ENCODE measurements around the gene KRT34. TPM values are rescaled to one million over a fixed set of nuclear protein-coding genes. Genes with fewer than 3 reads are reported as not detected.
"Not testable (repeated sequence)": the region's sequence is repeated elsewhere in the genome, so short reads cannot be mapped to it uniquely, and the experiment has no call there.

The KRT34 gene
- total RNA-seq, 1 experiment from 2014 or later = 0.10 TPM

DNA sequence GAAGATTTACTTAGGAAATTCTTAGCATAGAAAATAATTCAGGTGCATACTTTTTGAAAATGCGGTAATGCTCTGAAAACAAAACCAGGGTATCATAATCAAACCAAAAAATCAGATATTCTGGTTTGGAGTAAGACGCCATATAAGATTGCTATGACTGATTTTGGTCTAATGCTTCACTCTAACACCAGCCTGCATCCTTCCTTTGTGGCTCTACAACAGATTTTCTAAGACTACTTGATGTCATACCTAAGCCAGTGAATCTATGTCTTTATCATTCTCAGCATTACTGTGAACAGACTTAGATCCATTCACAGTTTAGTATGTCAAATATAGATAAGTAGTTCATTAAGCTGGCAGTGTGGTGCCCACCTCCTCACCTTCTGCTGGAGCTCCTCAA, 13.1 kb downstream of the KRT34 start:
- no peak for DNase-seq (ENCODE audit: extremely low read depth, low read depth)

DNA sequence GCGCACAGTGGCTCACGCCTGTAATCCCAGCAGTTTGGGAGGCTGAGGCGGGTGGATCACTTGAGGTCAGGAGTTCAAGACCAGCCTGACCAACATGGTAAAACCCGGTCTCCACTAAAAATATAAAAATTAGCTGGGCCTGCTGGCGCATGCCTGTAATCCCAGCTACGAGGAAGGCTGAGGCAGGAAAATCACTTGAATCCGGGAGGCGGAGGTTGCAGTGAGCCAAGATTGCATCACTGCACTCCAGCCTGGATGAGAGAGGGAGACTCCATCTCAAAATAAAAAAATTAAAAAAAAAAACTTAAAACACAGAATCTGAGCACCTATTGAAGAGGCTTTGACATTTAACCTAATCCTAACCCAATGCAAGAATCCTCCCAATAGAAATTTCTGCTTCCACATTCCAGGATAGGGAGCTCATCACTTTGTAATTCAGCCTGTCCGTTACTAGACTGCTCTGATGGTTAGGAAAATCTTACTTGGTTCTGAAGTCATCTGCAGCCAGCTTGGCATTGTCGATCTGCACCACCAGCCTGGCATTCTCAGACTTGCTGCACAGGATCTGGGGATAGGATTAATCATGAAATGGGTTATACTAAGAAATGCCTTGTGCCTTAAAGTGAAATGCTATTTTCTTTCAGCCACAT, 14.6 kb downstream of the KRT34 start:
- DNase-seq (ENCODE audit: extremely low read depth, low read depth) = no peak

DNA sequence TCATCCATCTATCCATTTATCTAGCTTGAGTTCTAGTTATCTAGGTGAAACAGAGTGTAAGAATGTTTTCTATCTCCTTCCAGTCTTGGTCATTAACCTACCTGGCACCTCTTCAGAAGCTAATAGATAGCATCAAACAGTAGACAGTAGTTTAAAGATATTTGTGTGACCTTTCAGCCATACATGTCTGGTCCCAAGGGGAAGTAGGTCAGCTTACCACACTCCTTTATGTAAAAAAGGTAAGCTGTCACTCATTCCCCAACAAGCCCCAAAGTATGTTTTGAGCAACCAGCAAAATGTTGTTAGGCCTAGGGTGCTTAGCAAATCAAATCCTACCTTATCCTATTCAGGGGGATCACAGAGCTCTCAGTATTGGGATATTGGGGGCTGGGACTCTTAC, 16.0 kb downstream of the KRT34 start:
- no peak for DNase-seq (ENCODE audit: extremely low read depth, low read depth)

DNA sequence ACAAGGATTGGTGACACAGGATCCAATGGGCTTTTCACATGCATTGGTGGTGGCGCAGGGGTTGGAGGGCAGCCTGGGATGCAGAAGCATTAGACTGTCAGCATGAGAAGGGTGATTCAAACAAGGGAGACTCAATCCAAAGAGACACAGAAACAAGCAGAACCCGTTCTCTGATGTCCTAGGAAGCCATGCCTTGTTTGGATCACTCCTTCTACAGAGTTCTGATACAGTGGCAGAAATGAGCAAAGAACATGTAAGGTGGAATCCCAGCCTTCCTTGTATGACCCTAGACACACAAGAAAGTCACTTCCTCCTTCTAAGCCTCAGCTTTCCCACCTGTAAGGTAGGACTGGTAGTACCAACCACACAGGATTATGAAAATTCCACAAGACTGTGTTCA, 18.2 kb downstream of the KRT34 start:
- no peak for DNase-seq (ENCODE audit: extremely low read depth, low read depth)

DNA sequence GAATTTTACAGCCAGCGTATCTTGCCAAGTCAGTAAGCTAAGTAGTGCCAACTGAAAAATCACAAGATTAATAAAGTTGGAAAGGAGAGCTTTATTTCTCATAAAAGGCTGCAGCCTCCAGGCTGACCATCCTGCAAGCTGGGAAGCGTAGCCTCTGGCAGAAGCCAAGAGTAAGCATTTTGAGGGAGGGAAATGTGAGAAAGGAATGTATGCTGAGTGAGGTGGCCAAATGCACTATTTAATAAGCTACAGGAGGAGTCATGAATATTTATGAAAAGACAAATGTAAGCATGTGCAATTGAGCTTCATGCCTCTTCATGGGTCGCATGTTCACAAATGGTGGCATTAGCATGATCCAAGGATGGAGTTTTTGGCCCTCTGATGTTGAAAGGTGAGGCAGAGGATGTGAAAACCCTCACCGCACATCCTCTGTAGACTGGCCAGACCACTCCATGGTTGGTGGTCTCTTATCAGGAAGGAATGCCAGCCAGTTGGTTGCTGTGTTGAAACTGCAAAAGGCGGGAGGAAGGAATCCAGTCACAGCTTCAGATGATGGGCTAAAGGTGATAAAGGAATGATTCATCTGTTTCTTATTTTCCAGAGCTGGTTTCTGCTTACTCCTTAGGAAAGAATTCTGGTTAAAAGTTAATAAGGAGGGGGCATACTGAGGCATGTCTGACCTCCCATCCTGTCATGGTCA, 21.7 kb downstream of the KRT34 start:
- DNase-seq (ENCODE audit: extremely low read depth, low read depth) = no peak

DNA sequence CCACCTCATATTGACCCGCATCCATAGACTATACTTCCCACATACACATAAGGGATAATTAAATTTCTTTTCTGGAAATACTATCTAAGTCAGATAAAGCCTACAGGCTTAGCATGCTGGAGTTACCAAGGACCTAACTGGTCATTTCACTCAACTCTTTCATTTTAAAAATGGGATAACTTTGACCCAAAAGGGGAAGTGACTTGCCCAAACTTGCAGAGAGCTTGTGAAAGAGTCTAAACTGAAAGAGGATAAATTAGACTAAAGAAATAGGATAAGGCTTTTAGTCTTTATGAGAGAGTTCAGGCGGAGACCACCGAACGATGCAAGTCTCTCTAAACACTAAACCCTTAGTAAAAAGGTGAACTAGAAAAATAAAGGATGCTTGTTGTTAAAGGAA, 27.6 kb downstream of the KRT34 start:
- DNase-seq (ENCODE audit: extremely low read depth, low read depth) = no peak

DNA sequence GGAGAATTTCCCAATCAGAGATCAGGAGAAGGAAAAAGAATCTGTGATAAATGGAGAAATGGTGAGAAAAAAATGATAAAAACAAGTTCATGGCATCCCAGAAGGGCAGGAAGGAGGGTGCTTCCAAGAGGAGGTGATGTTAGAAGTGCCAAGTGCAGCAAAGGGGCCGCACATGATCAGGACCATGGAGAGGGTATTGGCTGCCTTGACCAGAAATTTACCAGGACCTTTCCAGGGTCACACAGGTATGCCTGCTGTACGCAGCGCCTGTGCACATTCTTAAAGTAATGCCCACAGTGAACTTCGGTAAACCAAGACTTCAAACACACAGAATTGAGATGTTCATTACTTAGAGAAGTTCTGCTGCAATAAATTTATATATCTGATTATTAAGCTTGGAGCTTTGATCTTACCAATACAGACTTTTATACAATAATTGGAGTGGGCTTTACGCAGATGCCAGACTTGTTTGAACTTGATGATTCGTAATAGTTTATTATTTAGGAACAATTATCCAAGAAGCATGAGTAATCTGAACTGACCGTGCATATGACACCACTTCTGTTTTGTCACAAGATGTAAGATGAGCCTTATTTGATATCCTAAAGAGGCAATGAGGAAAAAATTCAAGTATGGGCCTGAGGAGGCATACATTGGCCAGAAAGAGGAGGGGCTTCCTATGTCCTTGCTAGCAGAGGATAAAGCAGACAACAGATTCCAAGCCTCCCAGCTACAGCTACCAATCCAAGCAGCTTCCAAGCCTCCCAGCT, 29.3 kb downstream of the KRT34 start:
- no peak for DNase-seq (ENCODE audit: extremely low read depth, low read depth)

DNA sequence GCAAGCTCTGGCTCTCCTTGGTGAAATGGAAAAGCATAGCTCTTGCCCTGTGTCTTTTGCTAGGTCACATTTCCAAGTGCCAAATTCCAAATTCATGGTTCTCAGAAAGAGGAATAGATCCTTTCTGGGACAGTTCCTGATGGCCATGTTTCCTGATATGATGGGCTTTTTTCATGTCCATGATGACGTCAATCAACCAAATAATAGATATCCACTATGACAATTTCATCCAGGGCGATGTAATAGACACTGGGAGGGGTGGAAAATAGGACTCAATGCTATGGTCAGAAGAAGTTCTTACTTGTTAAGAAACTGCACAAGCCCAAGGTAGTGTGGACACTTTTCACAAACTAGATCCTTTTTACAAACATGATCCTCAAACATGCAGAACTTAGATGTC, 30.9 kb downstream of the KRT34 start:
- no peak for DNase-seq (ENCODE audit: extremely low read depth, low read depth)

DNA sequence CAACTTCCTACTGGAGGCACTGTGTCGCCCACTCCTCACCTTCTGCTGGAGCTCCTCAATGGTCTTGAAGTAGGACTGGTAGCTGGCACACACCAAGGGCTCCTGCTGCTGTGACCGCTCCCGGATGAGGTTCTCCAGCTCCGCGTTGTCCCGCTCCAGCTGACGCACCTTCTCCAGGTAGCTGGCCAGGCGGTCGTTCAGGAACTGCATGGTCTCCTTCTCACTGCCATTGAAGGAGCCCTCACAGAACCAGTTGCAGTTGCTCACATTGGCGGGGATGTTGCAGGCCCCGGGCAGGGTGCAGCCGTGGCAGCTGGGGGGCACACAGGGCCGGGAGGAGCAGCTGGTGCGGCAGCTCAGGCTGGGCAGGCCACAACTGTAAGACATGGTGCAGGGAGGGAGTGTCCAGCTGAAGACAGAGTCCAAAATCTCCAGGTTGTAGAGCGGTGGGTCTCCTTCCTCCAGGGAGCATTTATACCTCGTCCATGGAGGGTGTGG, 31.7 kb downstream of the KRT34 start, which contains the start of gene KRT33A:
KRT33A (minus strand) TSS at position 448 of the 498 bp plus-strand sequence; CDS start at position 387, 61 bp downstream.
- not testable (repeated sequence) for DNase-seq (ENCODE audit: extremely low read depth, low read depth)

DNA sequence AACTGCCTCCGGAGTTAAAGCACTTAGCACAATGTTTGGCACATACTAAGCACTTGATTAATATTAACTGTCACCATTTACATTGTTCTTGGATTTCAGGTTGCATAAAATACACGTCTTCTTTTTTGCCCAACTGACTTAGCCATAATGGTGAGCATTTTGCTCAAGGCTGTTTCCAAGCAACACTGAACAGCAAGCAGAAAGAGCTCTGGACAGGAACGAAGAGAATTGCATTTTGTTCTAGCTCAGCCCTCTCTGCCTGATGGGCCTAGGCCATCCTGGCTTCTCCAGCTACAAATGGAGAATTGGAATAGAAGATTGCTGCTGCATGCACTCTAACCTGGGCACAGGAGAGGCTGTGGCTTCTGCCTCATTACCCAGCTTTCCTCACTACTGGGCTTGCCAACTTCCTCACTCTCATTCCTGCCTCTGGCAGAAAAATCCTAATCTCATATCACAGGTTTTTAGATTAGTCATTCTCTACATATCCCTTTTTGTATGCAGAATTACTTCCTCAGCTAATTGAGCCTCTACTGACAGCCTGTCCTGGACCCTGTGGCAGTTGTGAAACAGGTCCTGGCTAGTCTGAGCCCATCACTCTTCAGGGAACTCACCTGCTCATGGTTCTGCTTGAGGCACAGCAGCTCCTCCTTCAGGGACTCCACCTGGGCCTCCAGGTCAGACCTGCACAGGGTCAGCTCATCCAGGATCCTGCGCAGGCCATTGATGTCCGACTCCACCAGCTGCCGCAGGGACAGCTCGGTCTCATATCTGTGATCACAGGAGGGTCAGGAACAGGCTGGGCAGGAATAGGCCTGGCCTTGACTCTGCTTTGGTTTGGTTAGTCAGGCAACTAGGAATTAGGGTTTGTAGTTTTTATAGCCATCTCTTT, 34.0 kb downstream of the KRT34 start:
- DNase-seq (ENCODE audit: extremely low read depth, low read depth) = no peak

DNA sequence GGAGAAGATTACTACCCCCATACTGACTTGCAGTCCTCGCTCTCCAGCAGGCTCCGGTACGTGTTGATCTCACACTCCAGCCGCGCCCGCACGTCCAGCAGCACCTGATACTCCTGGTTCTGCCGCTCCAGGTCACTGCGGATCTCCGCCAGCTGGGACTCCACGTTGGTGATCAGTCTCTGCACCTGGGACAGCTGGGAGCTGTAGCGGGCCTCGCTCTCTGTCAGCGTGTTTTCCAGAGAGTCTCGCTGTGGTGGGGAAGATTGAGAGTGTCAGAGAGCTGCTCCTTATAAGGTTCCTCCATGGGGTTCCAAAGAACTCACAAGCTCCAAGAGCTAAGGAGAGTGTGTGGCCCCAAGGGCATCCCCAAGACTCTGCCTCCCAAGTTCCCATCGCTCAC, 35.7 kb downstream of the KRT34 start:
- not testable (repeated sequence) for DNase-seq (ENCODE audit: extremely low read depth, low read depth)

DNA sequence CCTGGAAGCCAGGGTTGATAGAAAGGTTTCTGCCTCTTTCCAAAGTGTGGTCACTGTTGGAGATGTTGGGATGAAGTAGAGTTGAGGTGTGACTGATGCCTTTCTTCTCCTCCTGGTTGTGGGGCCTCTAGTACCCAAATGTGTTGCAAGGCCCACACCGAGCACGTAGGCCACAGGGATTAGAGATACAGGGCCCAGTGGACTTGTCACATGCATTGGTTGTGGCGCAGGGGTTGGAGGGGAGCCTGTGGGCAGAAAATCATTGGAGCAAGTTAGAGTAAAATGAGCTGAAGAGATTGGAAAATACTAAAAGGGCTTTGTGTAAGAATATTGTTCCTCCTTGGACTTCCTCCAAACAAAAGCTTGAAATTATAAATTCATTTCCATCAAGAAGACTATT, 36.1 kb downstream of the KRT34 start:
- no peak for DNase-seq (ENCODE audit: extremely low read depth, low read depth)

DNA sequence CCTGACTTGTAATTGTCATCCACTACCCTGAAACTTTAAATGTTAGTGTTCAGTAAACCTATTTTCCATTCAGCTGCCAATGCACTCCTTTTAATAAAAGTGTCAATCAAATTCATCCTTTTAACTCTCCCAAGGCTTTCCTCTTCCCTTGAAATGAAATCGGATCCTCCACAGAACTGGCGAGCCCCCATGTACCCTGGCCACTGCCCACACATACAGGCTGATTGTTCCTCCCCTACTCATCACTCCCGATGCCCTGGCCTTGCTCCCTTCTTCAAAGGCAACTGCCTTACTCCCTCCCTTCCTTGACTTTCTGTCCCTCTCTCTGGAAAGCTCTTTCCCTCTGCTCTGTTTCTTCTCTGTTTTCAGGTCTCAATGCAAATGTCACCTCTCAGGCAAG, 39.1 kb downstream of the KRT34 start:
- DNase-seq (ENCODE audit: extremely low read depth, low read depth) = no peak

DNA sequence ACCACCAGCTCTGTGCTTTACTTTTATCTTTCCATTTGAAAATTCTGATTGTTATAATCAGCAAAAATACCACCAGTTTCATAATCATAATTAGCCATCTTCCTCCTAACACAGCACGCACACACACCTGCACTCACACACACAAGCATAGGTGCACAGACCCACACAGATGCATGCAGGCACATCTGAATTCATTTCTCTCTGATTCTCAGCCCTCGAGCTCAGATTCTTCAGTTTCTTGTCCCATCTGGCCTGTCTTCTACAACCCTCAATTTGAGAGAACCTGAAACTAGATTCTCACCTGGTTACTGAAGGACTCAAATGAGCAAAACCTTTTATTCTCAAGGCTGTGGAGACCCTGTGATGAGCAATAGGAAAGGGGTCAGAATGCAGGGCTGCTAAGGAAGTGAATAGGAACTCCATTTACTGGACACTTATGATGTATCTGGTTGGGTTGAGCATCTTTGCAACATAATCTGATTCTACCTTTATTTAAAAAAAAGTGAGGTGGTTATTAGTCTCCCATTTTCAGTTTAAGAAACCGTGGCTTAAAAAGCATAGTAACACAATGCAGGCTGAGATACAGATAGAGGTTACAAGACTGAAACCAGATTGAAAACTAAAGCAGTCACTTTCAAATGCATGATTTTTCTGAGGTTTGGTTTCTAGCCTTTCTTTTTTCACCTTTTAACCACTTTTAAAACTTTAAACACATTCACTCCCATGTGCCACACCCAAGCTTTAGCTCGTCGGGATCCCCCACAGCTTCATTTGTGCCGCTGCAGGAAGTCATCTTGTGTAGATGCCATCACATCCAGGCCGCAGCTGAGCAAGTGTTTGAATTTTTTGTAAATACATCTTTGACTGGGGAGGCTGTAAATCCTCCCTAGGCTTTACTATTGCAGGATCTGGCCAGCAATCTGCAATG, 40.9 kb downstream of the KRT34 start:
- DNase-seq (ENCODE audit: extremely low read depth, low read depth) = no peak

DNA sequence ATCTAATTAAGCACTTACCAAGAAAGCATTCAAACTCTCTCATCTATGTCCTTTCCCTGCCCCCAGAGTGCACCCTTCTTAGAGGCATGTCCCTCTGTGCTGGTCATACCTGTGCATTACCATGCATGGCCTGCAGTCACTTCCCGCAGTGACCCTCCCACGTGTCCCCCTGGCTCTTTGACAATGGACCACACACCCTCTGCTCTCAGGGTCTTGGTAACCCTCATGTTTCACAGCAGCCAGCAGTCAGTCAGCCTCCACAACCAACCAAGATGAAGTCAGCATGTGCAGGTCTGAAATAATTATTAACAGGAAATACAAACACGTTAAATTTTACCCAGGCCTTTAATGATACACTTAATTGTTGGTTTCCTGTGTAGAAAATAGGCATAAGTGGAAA, 41.6 kb downstream of the KRT34 start:
- no peak for DNase-seq (ENCODE audit: extremely low read depth, low read depth)

DNA sequence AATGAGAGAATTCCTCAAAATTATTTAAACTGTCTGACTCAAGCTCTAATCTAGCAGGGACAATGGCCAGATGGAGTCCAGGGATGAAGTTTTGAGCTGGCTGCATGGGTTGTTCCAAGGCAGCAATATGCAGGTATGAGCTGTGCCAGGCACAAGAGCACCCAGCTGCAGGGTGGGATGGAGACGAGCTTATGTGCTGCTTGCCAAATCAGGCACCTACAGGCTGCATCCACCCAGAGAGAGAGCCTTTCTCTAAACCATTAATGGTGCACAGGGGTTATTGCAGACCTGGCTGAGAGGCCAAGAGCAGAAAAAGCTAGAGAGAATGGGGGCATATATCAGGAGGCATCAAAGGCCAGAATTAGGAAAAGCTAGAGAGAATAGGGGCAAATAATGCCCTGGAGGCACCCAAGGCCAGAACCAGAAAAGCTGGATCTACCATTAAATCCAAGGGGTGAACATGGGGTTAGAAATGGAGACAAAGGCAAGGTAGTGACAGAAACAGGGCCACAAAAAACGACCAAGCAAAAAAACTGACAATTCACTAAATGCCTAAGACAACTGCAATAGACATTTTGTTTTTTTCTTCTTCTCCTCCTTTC, 42.4 kb downstream of the KRT34 start:
- no peak for DNase-seq (ENCODE audit: extremely low read depth, low read depth)

DNA sequence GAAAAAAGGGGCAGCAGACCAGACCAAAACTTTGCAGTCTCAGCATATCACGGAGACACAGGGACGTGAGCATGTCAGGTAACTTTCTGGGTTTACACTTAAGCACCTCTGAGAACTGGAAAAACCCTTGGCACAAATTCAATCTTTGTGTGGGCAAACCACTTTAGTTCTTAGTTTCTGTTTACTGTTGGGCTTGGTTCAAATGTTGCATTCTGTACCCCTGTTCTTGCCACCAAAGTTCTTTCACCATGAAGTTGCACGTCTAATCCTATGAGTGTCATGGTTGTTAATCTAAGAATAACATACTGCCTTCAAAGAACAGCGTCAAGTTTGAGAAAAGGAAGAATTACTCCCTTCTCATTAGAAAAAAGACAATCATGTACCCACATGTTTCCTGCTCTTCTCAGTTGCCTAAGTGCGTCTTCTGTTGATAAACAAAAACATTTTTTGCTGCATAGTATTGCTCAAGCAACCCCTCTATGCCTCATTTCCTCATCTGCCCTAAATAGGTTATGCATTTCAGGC, 43.1 kb downstream of the KRT34 start:
- DNase-seq (ENCODE audit: extremely low read depth, low read depth) = no peak

DNA sequence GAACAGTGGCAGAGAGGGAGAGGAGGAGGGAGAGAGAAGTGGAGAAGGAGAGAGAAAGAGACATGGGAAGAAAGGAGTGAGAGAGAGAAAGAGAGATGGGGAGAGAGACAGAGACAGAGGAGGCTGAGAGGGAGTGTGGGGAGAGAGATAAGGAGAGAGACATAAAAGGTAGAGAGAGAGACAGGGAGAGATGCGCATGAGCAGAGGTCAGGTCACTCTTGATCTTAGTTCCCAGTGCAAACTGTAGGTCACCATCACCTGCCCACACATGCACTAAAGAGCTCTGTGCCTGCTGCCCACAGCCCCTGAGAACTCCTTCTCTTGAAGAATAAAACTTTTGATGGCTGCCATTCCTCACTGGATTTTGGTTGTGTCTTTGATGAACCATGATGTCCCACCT, 46.4 kb downstream of the KRT34 start:
- DNase-seq (ENCODE audit: extremely low read depth, low read depth) = no peak

All from NCI-H460 (cell line).